ENCODE data around the gene POC1A. TPM values are rescaled to one million over a fixed set of nuclear protein-coding genes. Genes with fewer than 3 reads are reported as not detected.

The POC1A gene
- total RNA-seq, 6 donors from 2014 or later: 1.0 to 4.2 (median 2.8) TPM

DNA sequence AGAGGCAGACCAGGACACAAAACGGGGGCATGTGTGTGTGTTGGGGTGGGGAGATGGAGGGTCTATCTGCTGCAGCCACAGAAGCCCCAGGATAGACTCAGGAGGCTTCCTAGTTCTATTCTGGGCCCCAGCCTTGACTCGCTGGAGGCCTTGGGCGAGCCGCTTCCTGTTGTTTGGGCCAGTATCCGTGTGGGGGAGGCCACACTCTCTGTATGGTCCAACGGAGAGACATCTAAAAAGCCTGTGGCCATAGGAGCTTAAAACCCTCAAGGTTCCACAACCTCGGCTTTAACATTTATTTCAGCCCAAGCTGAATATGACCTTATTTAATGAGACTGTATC is 32.8 kb downstream of the POC1A start:
- no peaks in the 10 kb centered on the region for H3K27me3 ChIP-seq
- DNase-seq: peak in 1 of 2 donors; percentile 38
- no peaks in the 10 kb centered on the region for H3K9me3 ChIP-seq
- H3K36me3 ChIP-seq: no peaks in the 10 kb centered on the region
- H3K27ac ChIP-seq: peak overlapping the region; percentile 58 to 82 (median 72)
- H3K4me1 ChIP-seq: peaks cover 18 to 32% (median 27%) of the 10 kb centered on the region in 4 donors
- no peak for TF ChIP-seq EP300 (IDR thresholded peaks at IDR 0.05)
- TF ChIP-seq POLR2AphosphoS5 (IDR thresholded peaks at IDR 0.05): no peak
- TF ChIP-seq, protein P1, sequence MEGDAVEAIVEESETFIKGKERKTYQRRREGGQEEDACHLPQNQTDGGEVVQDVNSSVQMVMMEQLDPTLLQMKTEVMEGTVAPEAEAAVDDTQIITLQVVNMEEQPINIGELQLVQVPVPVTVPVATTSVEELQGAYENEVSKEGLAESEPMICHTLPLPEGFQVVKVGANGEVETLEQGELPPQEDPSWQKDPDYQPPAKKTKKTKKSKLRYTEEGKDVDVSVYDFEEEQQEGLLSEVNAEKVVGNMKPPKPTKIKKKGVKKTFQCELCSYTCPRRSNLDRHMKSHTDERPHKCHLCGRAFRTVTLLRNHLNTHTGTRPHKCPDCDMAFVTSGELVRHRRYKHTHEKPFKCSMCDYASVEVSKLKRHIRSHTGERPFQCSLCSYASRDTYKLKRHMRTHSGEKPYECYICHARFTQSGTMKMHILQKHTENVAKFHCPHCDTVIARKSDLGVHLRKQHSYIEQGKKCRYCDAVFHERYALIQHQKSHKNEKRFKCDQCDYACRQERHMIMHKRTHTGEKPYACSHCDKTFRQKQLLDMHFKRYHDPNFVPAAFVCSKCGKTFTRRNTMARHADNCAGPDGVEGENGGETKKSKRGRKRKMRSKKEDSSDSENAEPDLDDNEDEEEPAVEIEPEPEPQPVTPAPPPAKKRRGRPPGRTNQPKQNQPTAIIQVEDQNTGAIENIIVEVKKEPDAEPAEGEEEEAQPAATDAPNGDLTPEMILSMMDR (IDR thresholded peaks at IDR 0.05): no peak
- no peak for TF ChIP-seq POLR2A (IDR thresholded peaks at IDR 0.05)
- H3K4me3 ChIP-seq: no peak overlapping the region
- 44 to 49% methylated on average over 7 of the region's 7 CpGs for WGBS, 2 donors
- peak in 1 of 2 donors; percentile 60 for ATAC-seq (ENCODE audit: low FRiP score in 2 of 2)

- Histone ChIP-seq H3K4me1 (peaks cover 18 to 32% (median 27%) of the 10 kb centered on the region in 4 donors), H3K27me3 (no peaks in the 10 kb centered on the region), H3K36me3 (no peaks in the 10 kb centered on the region), H3K27ac (peak overlapping the region; percentile 58 to 82 (median 72)), H3K4me3 (no peak overlapping the region), H3K9me3 (no peaks in the 10 kb centered on the region)
- no peak for ATAC-seq (ENCODE audit: low FRiP score in 2 of 2)
- TF ChIP-seq, protein P1 (IDR thresholded peaks at IDR 0.05): no peak
- TF ChIP-seq EP300 (IDR thresholded peaks at IDR 0.05) (no peak), POLR2A (IDR thresholded peaks at IDR 0.05) (no peak), POLR2AphosphoS5 (IDR thresholded peaks at IDR 0.05) (no peak)
- DNase-seq: no peak
- 68 to 77% methylated on average over 3 of the region's 3 CpGs for WGBS, 2 donors
These were observed 33.4 kb downstream of the POC1A start for GRCh38 chr3:52120556-52121463.

- no peak for TF ChIP-seq POLR2A (IDR thresholded peaks at IDR 0.05)
- TF ChIP-seq POLR2AphosphoS5 (IDR thresholded peaks at IDR 0.05): no peak
- no peak for TF ChIP-seq EP300 (IDR thresholded peaks at IDR 0.05)
- TF ChIP-seq, protein P1 (IDR thresholded peaks at IDR 0.05): no peak
- Histone ChIP-seq H3K4me1 (peaks cover 18 to 32% (median 27%) of the 10 kb centered on the region in 4 donors), H3K36me3 (no peaks in the 10 kb centered on the region), H3K9me3 (no peaks in the 10 kb centered on the region), H3K27ac (no peak overlapping the region), H3K27me3 (no peaks in the 10 kb centered on the region), H3K4me3 (no peak overlapping the region)
- DNase-seq: peak in 1 of 2 donors; percentile 36
- peak in 1 of 2 donors; percentile 22 for ATAC-seq (ENCODE audit: low FRiP score in 2 of 2)
- 77 to 91% methylated on average over 6 of the region's 6 CpGs for WGBS, 2 donors
These were observed 34.4 kb downstream of the POC1A start for GRCh38 chr3:52119826-52120225.

DNA sequence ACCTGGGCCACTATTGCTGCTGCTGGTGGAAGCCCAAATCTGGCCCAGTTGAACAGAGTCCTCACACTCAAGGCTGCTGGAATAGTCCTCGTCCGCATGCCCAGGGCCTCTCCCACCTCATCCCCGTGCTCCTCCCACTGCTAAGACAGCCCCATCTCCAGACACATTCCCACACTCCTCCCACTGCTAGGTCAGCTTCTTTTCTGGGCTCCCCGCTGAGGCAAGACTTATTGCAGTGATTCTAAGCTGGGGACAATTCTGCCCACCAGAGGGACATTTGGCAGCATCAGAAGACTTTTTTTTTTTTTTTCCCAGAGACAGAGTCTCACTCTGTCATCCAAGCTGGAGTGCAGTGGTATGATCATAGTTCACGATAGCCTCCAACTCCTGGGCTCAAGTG is 35.1 kb downstream of the POC1A start:
- Histone ChIP-seq H3K27ac (no peak overlapping the region), H3K27me3 (no peaks in the 10 kb centered on the region), H3K4me1 (peaks cover 18 to 32% (median 27%) of the 10 kb centered on the region in 4 donors), H3K9me3 (no peaks in the 10 kb centered on the region), H3K4me3 (no peak overlapping the region), H3K36me3 (no peaks in the 10 kb centered on the region)
- ATAC-seq (ENCODE audit: low FRiP score in 2 of 2) (no peak), DNase-seq (no peak)
- TF ChIP-seq POLR2AphosphoS5 (IDR thresholded peaks at IDR 0.05) (no peak), POLR2A (IDR thresholded peaks at IDR 0.05) (no peak), EP300 (IDR thresholded peaks at IDR 0.05) (no peak)
- TF ChIP-seq, protein P1 (IDR thresholded peaks at IDR 0.05): no peak
- 86 to 90% methylated on average over 5 of the region's 5 CpGs for WGBS, 2 donors

All from upper lobe of left lung (tissue), 6 donors.